Activated CD4-positive, CD25-positive, alpha-beta regulatory T cell (primary cell): ENCODE results near the gene KIF12.

Experiments used
- DNase-seq, 4 experiments: peaks; one replicate each; lab custom pipeline; 2025; lab: John Stamatoyannopoulos, UW

The KIF12 gene

GRCh38 chr9:114123031-114123977 lies 24.2 kb upstream of the KIF12 start:
- no peak for DNase-seq

GRCh38 chr9:114122136-114123027 lies 23.3 kb upstream of the KIF12 start:
- no peak for DNase-seq

GRCh38 chr9:114121227-114122135 lies 22.4 kb upstream of the KIF12 start:
- DNase-seq: no peak

- no peak for DNase-seq
Measured at GRCh38 chr9:114120192-114121014, 21.3 kb upstream of the KIF12 start.

GRCh38 chr9:114119242-114120191 lies 20.4 kb upstream of the KIF12 start:
- no peak for DNase-seq

GRCh38 chr9:114117996-114118830 lies 19.1 kb upstream of the KIF12 start:
- no peak for DNase-seq

GRCh38 chr9:114117614-114117995 lies 18.5 kb upstream of the KIF12 start:
- DNase-seq: no peak

GRCh38 chr9:114116126-114116747 lies 17.1 kb upstream of the KIF12 start:
- no peak for DNase-seq

- DNase-seq: no peak
Measured at GRCh38 chr9:114115654-114116125, 16.6 kb upstream of the KIF12 start.

GRCh38 chr9:114114364-114114763 lies 15.3 kb upstream of the KIF12 start:
- no peak for DNase-seq

- DNase-seq: no peak
Measured at GRCh38 chr9:114112778-114113584, 13.9 kb upstream of the KIF12 start.

GRCh38 chr9:114112325-114112724 lies 13.2 kb upstream of the KIF12 start:
- no peak for DNase-seq

GRCh38 chr9:114110180-114110579 lies 11.1 kb upstream of the KIF12 start:
- no peak for DNase-seq

- DNase-seq: no peak
Measured at GRCh38 chr9:114109124-114109523, 10.0 kb upstream of the KIF12 start.

- DNase-seq: peak in 1 of 4 experiments; percentile 32
Measured at GRCh38 chr9:114108016-114108833, 9.1 kb upstream of the KIF12 start.

- DNase-seq: no peak
Measured at GRCh38 chr9:114107286-114108001, 8.4 kb upstream of the KIF12 start.
